K562 (cell line): ENCODE data around the gene ZNF816. TPM values are rescaled to one million over a fixed set of nuclear protein-coding genes. Genes with fewer than 3 reads are reported as not detected.

Experiments
- ATAC-seq: fragments of 200-7000 bp; cut with Tn5 transposase; 3 replicates; pipeline ENCODE4 v1.9.1; 2020; ENCODE audit warnings: moderate library complexity
- BruUV-seq: library from RNA; stranded (reverse); fragments of 400-500 nt; replicated peaks from 2 replicates; lab custom pipeline; 2021; lab: Mats Ljungman, UMichigan
- CTCF ChIA-PET: fragments of 300-600 bp; formaldehyde crosslinking; extraction: SDS; loops from one replicate; lab custom pipeline; 2021; ENCODE audit warnings: low intra/inter-chr PET ratio; lab: Yijun Ruan, JAX
- POLR2A ChIA-PET: fragments of 300-600, 350-650 bp; sonication (Branson Sonifier 250); formaldehyde crosslinking; extraction: SDS; loops from one replicate; lab custom pipeline; 2021; ENCODE audit warnings: antibody characterized with exemption, inconsistent platforms; lab: Yijun Ruan, JAX
- DNase-seq, 4 experiments: peaks; one replicate each; pipeline versions ENCODE4 v3.0.0 to v3.0.0-alpha.2; 2011 to 2018; ENCODE audit warnings: low spot score in 3 of 4, mixed read lengths in 3 of 4; ENCODE audit errors: extremely low read depth in 1 of 4
- FAIRE-seq: peaks from 2 replicates; lab custom pipeline; 2011; peaks lifted over from hg19 to GRCh38; lab: Jason Lieb, UNC
- H2AFZ ChIP-seq: 2 replicates; pipeline ENCODE4 v1.6.0; 2011; ENCODE audit warnings: low read depth, low read length, control low read depth, inconsistent platforms
- H3K27ac ChIP-seq: fragments of 200-600 bp; 3 replicates; pipeline ENCODE4 v1.8.0; 2011; ENCODE audit warnings: low read depth, mild to moderate bottlenecking, control low read depth, inconsistent platforms, low read length, moderate library complexity, mixed read lengths; ENCODE audit errors: extremely low read depth
- H3K27me3 ChIP-seq, 2 experiments: fragments of 300-600 bp in 1 of 2; 2 replicates in 1 of 2; 3 replicates in 1 of 2; pipeline versions ENCODE4 v1.6.0 to v1.8.0; 2011; ENCODE audit warnings: inconsistent platforms in 2 of 2, low read length in 2 of 2, mild to moderate bottlenecking in 1 of 2, mixed read lengths in 1 of 2, moderate library complexity in 1 of 2; ENCODE audit not compliant: control insufficient read depth in 2 of 2, insufficient read depth in 2 of 2
- H3K36me3 ChIP-seq: fragments of 300-600 bp; 3 replicates; pipeline ENCODE4 v1.8.0; 2011; ENCODE audit warnings: mild to moderate bottlenecking, low read length, inconsistent platforms; ENCODE audit not compliant: control insufficient read depth, insufficient read depth
- H3K4me1 ChIP-seq, 2 experiments: fragments of 200-600 bp in 1 of 2; replicated peaks in 1 of 2; 2 replicates in 1 of 2; 3 replicates in 1 of 2; pipeline versions ENCODE4 v1.5.1 to v1.8.0; 2011; ENCODE audit warnings: inconsistent platforms in 2 of 2, low read length in 2 of 2, mild to moderate bottlenecking in 1 of 2, mixed read lengths in 1 of 2, moderate library complexity in 1 of 2; ENCODE audit not compliant: control insufficient read depth in 2 of 2, insufficient read depth in 2 of 2
- H3K4me2 ChIP-seq: 2 replicates; pipeline ENCODE4 v1.6.1; 2011; ENCODE audit warnings: low read length, control low read depth, inconsistent platforms, mixed read lengths; ENCODE audit not compliant: insufficient read depth
- H3K4me3 ChIP-seq: fragments of 200-600 bp; sonication (generic), shearing (Covaris generic); 2 replicates; pipeline ENCODE4 v1.5.1; 2016; ENCODE audit warnings: control low read depth, inconsistent platforms
- H3K79me2 ChIP-seq: fragments of 200-600 bp; 3 replicates; pipeline ENCODE4 v1.8.0; 2011; ENCODE audit warnings: low read length, inconsistent platforms; ENCODE audit not compliant: control insufficient read depth, insufficient read depth
- H3K9ac ChIP-seq, 2 experiments: 2 replicates each; pipeline versions ENCODE4 v1.6.0 to v1.6.1; 2011; ENCODE audit warnings: low read depth in 2 of 2, low read length in 2 of 2, control low read depth in 1 of 2, inconsistent platforms in 1 of 2, mild to moderate bottlenecking in 1 of 2, mixed read lengths in 1 of 2; ENCODE audit not compliant: insufficient read depth in 1 of 2
- H3K9me1 ChIP-seq: one replicate; pipeline ENCODE4 v1.6.0; 2011; ENCODE audit warnings: inconsistent platforms, mild to moderate bottlenecking, low read length, moderate library complexity; ENCODE audit not compliant: control insufficient read depth, insufficient read depth
- H3K9me3 ChIP-seq: replicated peaks from 2 replicates; pipeline ENCODE4 v1.5.1; 2011; ENCODE audit warnings: low read depth, low read length, inconsistent platforms; ENCODE audit not compliant: control insufficient read depth, insufficient read depth
- H4K20me1 ChIP-seq: replicated peaks from 2 replicates; pipeline ENCODE4 v1.6.1; 2011; ENCODE audit warnings: low read length, inconsistent platforms, mixed read lengths; ENCODE audit not compliant: control insufficient read depth, insufficient read depth
- POU5F1 ChIP-seq: fragments of 150-350 bp; IDR thresholded peaks from 2 replicates; pipeline ENCODE4 v1.6.1; 2014; ENCODE audit warnings: borderline replicate concordance, low read length, low read depth, mild to moderate bottlenecking; ENCODE audit not compliant: partially characterized antibody
- ZNF583 ChIP-seq: fragments of 250-450 bp; sonication (Bioruptor Pico); IDR thresholded peaks from 2 replicates; pipeline ENCODE4 v1.4.0; 2020
- whole genome bisulfite sequencing: fragments of 100-300 bp; shearing (Covaris generic); methylation state at CpG from one replicate; pipeline ENCODE4 v1.1.6; 2016; ENCODE audit warnings: low coverage, mixed read lengths; ENCODE audit not compliant: insufficient coverage; ENCODE audit errors: missing lambda C conversion rate; 5-methylcytosine and 5-hydroxymethylcytosine counted together
- in situ Hi-C: fragments of 300-500 bp; cut with MboI; formaldehyde crosslinking; loops from 4 replicates; pipeline ENCODE4 v1.15.0; 2018; ENCODE audit warnings: inconsistent platforms, mixed read lengths
- intact Hi-C: fragments of 100-400 bp; cut with micrococcal nuclease; formaldehyde crosslinking; loops from 2 replicates; pipeline ENCODE4 v1.14.2; 2022
- polyA plus RNA-seq, 8 experiments: library from polyadenylated mRNA; depleted of rRNA in 4 of 8; stranded (reverse) in 5 of 8; unstranded in 3 of 8; fragments of >200 nt; fragmentation: Nextera tagmentation in 2 of 8; fragmentation: Illumina TruSeq in 1 of 8; extraction: Ambion mirVana in 2 of 8; extraction: Trizol in 1 of 8; gene quantifications; 2 replicates each; pipeline versions ENCODE4 v1.2.1 to v1.2.3, GENCODE V29; 2011 to 2014; ENCODE audit warnings: inconsistent platforms in 1 of 8, missing spikeins in 1 of 8
- total RNA-seq, 7 experiments: library from RNA; depleted of rRNA in 6 of 7; stranded (reverse); fragments of >200 nt in 6 of 7; fragmentation: Illumina TruSeq in 2 of 7; extraction: Trizol in 2 of 7; gene quantifications; 2 replicates each; pipeline versions ENCODE4 v1.2.1 to v1.2.3, GENCODE V29; 2011 to 2021; ENCODE audit warnings: low replicate concordance in 1 of 7
- TF ChIP-seq, protein P1 (sequence below): fragments of 450-650 bp; IDR thresholded peaks from 2 replicates; pipeline ENCODE4 v1.6.1; 2016
- TF ChIP-seq, protein P2 (sequence below): sonication (generic); formaldehyde crosslinking; IDR thresholded peaks from 2 replicates; pipeline ENCODE4 v1.8.1; 2022; ENCODE audit warnings: missing genetic modification reagents

Gene ZNF816
- total and polyA plus RNA-seq, 9 of the 15 experiments (the other 6 are each of a cell fraction or from before 2014, with no cell fraction given): 8.6 to 23.4 (median 13.0) TPM

DNA sequence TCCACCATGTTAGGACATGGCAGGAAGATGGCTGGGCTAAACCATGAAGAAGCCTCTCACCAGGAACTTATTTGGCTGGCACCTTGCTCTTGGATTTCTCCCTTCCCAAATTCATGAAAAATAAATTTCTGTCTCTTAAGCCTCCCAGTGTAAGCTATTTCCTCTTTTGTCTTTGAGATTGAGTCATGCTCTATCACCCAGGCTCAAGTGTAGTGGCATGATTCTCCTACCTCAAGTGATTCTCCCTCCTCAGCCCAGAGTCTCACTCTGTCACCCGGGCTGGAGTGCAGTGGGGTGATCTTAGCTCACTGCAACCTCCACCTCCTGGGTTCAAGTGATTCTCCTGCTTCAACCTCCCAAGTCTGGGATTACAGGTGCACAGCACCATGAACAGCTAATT, 52.0 kb downstream of the ZNF816 start:
- Histone ChIP-seq H3K4me2 (no peak overlapping the region), H4K20me1 (no peaks in the 10 kb centered on the region), H3K9me1 (no peaks in the 10 kb centered on the region), H3K36me3 (peaks cover 75% of the 10 kb centered on the region)
- in situ Hi-C loops: no loop called here
- TF ChIP-seq, protein P1, sequence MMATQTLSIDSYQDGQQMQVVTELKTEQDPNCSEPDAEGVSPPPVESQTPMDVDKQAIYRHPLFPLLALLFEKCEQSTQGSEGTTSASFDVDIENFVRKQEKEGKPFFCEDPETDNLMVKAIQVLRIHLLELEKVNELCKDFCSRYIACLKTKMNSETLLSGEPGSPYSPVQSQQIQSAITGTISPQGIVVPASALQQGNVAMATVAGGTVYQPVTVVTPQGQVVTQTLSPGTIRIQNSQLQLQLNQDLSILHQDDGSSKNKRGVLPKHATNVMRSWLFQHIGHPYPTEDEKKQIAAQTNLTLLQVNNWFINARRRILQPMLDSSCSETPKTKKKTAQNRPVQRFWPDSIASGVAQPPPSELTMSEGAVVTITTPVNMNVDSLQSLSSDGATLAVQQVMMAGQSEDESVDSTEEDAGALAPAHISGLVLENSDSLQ: no peak
- no peak for TF ChIP-seq ZNF583 (CRISPR knock-in tag)
- TF ChIP-seq, protein P2, sequence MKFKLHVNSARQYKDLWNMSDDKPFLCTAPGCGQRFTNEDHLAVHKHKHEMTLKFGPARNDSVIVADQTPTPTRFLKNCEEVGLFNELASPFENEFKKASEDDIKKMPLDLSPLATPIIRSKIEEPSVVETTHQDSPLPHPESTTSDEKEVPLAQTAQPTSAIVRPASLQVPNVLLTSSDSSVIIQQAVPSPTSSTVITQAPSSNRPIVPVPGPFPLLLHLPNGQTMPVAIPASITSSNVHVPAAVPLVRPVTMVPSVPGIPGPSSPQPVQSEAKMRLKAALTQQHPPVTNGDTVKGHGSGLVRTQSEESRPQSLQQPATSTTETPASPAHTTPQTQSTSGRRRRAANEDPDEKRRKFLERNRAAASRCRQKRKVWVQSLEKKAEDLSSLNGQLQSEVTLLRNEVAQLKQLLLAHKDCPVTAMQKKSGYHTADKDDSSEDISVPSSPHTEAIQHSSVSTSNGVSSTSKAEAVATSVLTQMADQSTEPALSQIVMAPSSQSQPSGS: no peak
- TF ChIP-seq POU5F1: no peak
- TF ChIP-seq, all 486 proteins: peak for 0
- no TSS peak for BruUV-seq
- 100% methylated on average over 1 of the region's 1 CpG for WGBS
- H3K4me3 ChIP-seq: no peak overlapping the region
- no peak overlapping the region for H3K9ac ChIP-seq
- POLR2A ChIA-PET: interaction anchor here (1.2 to 1.8 kb wide), 2 partner anchors 9 to 11 kb away, joined by 3 to 6 read pairs; no protein-coding TSS in a partner anchor
- intact Hi-C loops: no loop called here
- no peak for DNase-seq
- CTCF ChIA-PET: no interaction called here
- H3K9me3 ChIP-seq: peaks cover 12% of the 10 kb centered on the region
- H3K79me2 ChIP-seq: no peaks in the 10 kb centered on the region
- H3K4me1 ChIP-seq: no peaks in the 10 kb centered on the region
- no peaks in the 10 kb centered on the region for H3K27me3 ChIP-seq
- no peak for FAIRE-seq
- H2AFZ ChIP-seq: no peak overlapping the region
- no peak overlapping the region for H3K27ac ChIP-seq
- no peak for ATAC-seq
